Measurements from ENCODE around the gene RBM34. TPM values are rescaled to one million over a fixed set of nuclear protein-coding genes. Genes with fewer than 3 reads are reported as not detected.
"Not testable (repeated sequence)": the region's sequence is repeated elsewhere in the genome, so short reads cannot be mapped to it uniquely, and the experiment has no call there.

Gene RBM34
- total RNA-seq, 1 donor from 2014 or later: 130 TPM

DNA sequence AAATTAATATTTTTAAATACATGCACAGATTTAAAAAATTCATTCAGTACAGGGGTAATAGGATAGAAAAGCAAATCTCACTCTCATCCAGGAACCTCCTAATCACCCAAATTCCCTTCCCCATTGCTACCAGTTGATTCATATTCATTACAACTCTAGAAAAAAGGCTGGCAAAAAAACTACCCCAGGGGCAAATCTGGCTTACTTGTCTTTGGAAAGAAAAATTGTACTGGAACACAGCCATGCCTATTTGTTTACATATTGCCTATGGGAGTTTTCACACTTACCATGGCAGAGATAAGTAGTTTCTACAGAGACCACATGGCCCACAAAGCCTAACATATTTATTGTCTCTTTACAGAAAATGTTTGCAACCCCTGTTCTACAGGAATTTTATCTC lies 8.9 kb upstream of the RBM34 start:
- TF ChIP-seq, protein P1, sequence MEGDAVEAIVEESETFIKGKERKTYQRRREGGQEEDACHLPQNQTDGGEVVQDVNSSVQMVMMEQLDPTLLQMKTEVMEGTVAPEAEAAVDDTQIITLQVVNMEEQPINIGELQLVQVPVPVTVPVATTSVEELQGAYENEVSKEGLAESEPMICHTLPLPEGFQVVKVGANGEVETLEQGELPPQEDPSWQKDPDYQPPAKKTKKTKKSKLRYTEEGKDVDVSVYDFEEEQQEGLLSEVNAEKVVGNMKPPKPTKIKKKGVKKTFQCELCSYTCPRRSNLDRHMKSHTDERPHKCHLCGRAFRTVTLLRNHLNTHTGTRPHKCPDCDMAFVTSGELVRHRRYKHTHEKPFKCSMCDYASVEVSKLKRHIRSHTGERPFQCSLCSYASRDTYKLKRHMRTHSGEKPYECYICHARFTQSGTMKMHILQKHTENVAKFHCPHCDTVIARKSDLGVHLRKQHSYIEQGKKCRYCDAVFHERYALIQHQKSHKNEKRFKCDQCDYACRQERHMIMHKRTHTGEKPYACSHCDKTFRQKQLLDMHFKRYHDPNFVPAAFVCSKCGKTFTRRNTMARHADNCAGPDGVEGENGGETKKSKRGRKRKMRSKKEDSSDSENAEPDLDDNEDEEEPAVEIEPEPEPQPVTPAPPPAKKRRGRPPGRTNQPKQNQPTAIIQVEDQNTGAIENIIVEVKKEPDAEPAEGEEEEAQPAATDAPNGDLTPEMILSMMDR (IDR thresholded peaks at IDR 0.05; ENCODE audit: insufficient read depth, low read length, poor library complexity, severe bottlenecking): no peak
- Histone ChIP-seq H3K4me3 (ENCODE audit: low read depth, low read length) (no peak overlapping the region), H3K27me3 (ENCODE audit: control insufficient read depth, insufficient read depth, low read length) (no peaks in the 10 kb centered on the region), H3K36me3 (ENCODE audit: control insufficient read depth, insufficient read depth, low read length) (no peaks in the 10 kb centered on the region)
- no peak for DNase-seq (ENCODE audit: low read depth)

DNA sequence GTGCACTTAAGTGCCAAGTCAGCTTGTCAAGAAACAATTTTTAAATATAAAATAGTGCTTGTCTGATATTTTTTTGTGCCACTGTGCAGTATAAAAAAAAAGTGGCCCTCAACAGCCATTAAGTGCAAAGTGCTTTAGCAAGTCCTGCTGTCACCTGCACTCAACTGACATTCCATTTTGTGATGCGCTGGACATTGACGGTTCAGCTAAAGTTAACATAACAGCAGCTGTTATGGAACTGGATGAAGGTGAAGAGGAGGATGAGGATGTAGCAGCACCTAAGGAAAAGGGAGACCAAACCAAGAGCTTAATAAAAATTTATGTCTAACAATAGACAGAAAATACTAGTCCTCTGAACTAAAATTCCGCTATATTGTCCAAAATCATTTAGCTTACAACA lies 7.3 kb upstream of the RBM34 start:
- no peak for DNase-seq (ENCODE audit: low read depth)
- no peaks in the 10 kb centered on the region for H3K27me3 ChIP-seq (ENCODE audit: control insufficient read depth, insufficient read depth, low read length)
- no peak overlapping the region for H3K4me3 ChIP-seq (ENCODE audit: low read depth, low read length)
- TF ChIP-seq, protein P1 (IDR thresholded peaks at IDR 0.05; ENCODE audit: insufficient read depth, low read length, poor library complexity, severe bottlenecking): no peak
- H3K36me3 ChIP-seq (ENCODE audit: control insufficient read depth, insufficient read depth, low read length): no peaks in the 10 kb centered on the region

DNA sequence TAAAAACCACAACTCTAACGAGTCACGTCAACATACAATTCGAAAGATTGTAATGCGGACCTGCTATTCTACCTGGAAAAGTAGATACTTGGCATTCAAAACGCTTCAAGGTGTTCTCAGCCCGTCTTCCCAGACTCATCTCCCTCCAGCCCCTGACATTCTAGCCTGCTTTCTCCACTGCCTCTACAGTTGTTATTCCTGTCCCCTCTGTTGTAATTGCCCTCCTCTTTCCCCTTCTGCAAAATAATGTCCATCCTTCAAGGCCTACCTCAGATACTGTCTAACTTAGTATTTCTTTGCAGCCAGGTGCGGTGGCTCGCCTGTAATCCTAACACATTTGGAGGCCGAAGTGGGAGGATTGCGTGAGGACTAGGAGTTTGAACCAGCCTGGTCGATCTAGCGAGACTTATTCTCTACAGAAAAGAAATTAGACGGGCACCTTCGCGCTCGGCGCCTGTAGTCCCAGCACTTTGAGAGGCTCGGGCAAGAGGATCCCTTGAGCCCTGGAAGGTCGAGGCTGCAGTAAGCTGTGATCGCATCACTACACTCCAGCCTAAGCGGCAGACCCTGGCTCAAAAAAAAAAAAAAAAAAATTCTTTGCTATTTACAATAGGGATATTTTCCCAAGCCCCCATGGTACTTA lies 756 bp upstream of the RBM34 start:
- peak overlapping the region; percentile 88 for H3K4me3 ChIP-seq (ENCODE audit: low read depth, low read length)
- no peaks in the 10 kb centered on the region for H3K27me3 ChIP-seq (ENCODE audit: control insufficient read depth, insufficient read depth, low read length)
- peaks cover 2% of the 10 kb centered on the region for H3K36me3 ChIP-seq (ENCODE audit: control insufficient read depth, insufficient read depth, low read length)
- DNase-seq (ENCODE audit: low read depth): no peak
- TF ChIP-seq, protein P1 (IDR thresholded peaks at IDR 0.05; ENCODE audit: insufficient read depth, low read length, poor library complexity, severe bottlenecking): no peak

DNA sequence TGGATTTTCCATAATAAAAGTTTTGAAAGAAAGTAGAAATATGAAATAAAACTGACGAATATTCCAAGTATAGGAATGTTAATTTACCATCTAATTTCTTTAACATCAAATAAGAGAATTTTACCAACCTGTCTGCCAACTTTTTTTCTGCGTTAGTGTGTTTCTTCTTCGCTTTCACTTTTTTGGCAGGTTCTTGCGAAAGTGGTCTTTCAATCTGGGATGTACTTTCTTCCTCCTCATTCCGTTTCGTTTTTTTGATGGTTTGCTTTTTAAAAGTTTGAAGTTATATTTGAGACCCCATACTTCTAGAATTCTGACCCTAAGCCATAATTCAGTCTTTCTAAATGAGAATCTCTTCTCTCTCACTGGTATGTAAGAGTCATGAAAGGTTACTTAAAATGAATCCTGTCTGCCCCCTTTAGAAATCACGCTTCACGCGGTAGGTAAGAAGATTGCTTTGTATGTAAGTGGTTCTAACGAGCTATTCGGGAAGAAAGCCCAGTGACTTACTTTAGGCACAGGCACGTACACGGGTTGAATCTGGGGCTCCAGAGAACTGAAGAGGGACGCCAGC lies 580 bp downstream of the RBM34 start:
- peak; percentile 47 for DNase-seq (ENCODE audit: low read depth)
- TF ChIP-seq, protein P1 (IDR thresholded peaks at IDR 0.05; ENCODE audit: insufficient read depth, low read length, poor library complexity, severe bottlenecking): no peak
- Histone ChIP-seq H3K27me3 (ENCODE audit: control insufficient read depth, insufficient read depth, low read length) (no peaks in the 10 kb centered on the region), H3K4me3 (ENCODE audit: low read depth, low read length) (peak overlapping the region; percentile 88), H3K36me3 (ENCODE audit: control insufficient read depth, insufficient read depth, low read length) (peaks cover 2% of the 10 kb centered on the region)

DNA sequence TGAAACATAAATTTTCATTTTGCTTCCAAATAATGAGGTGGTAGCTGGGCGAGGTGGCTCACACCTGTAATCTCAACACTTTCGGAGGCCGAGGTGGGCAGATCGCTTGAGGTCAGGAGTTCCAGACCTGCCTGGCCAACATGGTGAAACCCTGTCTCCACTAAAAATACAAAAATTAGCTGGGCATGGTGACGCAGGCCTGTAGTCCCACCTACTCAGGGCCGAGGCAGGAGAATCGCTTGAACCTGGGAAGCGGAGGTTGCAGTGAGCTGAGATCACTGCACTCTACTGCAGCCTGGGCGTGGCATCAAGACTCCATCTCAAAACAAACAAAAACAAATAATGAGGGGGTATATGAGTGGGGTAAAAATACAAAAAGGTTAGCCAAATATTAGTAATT lies 1.1 kb downstream of the RBM34 start:
- peak overlapping the region; percentile 88 for H3K4me3 ChIP-seq (ENCODE audit: low read depth, low read length)
- not testable (repeated sequence) for DNase-seq (ENCODE audit: low read depth); H3K27me3 ChIP-seq (ENCODE audit: control insufficient read depth, insufficient read depth, low read length); H3K36me3 ChIP-seq (ENCODE audit: control insufficient read depth, insufficient read depth, low read length)

DNA sequence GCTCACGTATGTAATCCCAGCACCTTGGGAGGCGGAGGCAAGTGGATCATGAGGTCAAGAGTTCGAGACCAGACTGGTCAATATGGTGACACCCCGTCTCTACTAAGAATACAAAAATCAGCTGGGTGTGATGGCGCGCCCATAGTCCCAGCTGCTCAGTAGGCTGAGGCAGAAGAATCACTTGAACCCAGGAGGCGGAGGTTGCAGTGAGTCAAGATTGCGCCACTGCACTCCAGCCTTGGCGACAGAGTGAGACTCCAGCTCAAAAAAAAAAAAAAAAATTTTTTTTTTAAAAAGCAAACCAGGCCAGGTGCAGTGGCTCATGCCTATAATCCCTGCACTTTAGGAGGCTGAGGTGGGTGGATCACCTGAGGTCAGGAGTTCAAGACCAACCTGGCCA lies 1.8 kb downstream of the RBM34 start:
- H3K4me3 ChIP-seq (ENCODE audit: low read depth, low read length); DNase-seq (ENCODE audit: low read depth); H3K27me3 ChIP-seq (ENCODE audit: control insufficient read depth, insufficient read depth, low read length); H3K36me3 ChIP-seq (ENCODE audit: control insufficient read depth, insufficient read depth, low read length): not testable (repeated sequence)

DNA sequence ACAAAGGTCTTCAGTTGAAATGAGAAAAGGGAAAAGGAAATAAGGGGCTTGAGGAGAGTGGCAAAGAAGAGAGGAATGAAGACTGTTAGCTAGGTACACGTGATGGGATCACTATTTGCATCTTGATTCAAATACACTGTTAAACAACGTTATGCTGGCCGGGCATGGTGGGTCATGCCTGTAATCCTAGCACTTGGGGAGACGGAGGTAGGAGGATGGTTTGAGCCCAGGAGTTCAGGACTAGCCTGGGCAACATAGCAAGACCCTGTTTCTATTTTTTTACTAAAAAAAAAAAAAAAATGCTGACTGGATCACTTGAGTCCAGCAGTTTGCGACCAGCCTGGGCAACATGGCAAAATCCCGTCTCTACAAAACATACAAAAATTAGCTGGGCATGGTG lies 2.4 kb downstream of the RBM34 start:
- peaks cover 2% of the 10 kb centered on the region for H3K36me3 ChIP-seq (ENCODE audit: control insufficient read depth, insufficient read depth, low read length)
- no peak for DNase-seq (ENCODE audit: low read depth)
- TF ChIP-seq, protein P1 (IDR thresholded peaks at IDR 0.05; ENCODE audit: insufficient read depth, low read length, poor library complexity, severe bottlenecking): no peak

More for the DNA sequence above, 2.4 kb downstream of the RBM34 start:
- no peaks in the 10 kb centered on the region for H3K27me3 ChIP-seq (ENCODE audit: control insufficient read depth, insufficient read depth, low read length)
- H3K4me3 ChIP-seq (ENCODE audit: low read depth, low read length): no peak overlapping the region
